Amniotic epithelial cell (primary cell): ENCODE data around the gene EYS.

Experiments used
- DNase-seq: peaks from one replicate; pipeline ENCODE4 v3.0.0-alpha.2; 2010; ENCODE audit warnings: low read depth

Gene EYS

DNA sequence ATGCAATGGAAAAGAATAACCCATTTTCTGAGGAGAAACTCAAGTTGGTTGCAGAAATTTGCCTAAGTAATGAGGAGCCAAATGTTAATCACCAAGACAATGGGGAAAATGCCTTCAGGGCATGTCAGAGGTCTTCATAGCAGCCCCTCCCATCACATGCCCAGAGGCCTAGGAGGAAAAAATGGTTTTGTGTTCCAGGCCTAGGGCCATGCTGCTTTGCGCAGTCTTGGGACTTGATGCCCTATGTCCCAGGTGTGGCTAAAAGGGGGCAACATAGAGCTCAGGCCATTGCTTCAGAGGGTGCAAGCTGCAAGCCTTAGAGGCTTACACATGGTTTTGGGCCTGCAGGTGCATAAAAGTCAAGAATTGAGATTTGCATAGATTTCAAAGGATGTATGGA is 485.9 kb downstream of the EYS start:
- DNase-seq, result no peak

DNA sequence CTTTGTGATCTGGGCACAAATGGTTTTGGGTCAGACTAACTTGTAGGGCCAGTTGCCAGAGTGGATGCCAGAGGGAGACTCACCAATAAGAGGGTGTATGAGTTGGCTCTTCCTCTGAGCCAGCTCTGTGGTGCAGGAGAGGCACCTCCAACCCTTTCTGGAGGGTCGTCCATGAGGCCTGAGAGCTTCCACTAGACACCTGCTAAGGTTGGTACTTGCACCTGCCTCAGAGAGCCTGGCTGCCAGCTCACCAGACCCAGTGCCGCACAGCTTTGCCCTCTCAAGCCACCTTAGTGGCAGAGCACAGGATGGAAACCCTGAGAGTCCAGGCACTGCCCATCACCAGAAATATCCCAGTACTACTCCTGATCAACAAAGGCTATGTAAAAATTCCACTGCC is 504.3 kb downstream of the EYS start:
- DNase-seq, result no peak

DNA sequence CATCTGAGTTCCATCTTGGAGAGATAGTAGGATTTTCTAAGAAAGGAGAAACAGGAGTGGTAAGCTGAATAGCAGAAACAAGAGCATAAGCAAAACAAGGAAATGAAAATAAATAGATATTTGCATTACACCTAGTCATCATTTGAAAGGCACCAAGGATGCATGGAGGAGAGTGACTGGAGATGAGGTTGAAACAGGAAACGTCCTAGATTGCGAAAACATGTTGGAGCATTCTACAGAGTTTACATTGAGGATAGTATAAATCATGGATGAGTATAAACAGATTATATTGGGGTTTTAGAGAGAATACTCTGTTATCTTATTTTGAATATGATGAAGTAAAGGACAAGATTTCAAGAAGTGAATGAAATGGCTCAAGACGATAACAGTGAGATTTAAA is 507.3 kb downstream of the EYS start:
- DNase-seq, result peak; percentile 74

DNA sequence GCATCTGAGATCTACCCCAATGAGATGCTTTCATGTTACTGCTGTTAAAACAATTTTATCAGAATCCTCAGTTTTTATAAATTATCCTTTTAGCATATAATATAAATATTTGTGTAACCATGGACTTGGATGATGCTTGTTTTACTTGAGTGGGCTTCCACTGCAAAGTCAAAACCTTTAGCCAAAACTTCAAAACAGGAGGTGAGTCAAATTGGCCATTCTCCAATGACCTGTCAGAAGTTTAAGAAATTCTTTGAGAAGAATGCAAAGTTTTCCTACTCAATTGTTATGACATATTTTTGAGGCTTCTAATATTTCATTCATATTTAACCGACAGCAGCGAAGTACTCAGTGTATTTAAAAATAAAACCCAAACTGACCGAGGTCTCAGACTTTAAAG is 507.9 kb downstream of the EYS start:
- DNase-seq, result peak; percentile 34

DNA sequence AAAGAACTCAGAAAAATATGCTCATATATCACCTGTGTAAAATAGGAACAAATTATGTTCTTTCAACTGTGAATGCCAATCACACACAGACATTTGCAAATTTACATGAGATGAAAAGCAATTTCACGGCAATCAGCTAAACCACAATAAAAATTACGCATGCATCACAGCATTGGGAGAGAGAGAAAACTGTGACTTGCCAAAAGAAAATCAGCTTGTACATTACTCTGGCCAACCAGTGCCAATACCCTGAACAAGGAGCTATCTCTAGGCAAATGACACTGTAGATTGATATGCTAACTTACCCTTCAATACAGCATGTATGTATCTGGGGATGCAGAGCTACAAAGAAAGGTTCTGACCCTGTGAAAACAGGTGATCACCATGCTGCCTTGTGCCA is 515.6 kb downstream of the EYS start:
- DNase-seq, result no peak

DNA sequence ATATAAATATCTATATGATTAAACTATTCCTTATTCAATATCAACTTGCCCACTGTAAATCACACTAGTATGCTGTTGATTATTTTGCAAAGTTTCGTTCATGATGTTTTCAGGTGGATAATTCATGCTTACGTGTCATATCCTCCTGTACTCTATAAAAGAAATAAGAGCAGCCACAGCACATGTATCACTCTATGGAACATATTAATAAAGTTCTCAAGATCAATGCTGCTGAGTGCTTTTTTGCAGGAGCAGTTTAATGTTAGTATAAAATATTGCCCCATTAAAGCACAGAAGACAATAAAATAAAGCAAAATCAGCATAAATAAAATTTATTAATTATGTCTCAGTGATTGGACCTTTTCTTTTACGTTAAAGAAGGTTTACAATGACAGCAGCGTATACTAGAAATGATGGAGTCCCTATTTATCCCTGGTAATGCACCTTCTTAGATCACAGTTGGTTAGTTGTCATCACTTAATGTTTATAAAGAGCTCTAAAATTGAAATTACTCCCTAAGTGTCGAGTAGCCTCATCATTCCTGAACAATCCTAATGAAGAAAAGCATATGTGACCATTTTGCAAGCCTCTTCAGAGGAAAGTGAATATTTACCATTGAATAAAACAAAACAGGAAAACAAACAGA is 517.7 kb downstream of the EYS start:
- no peak for DNase-seq

DNA sequence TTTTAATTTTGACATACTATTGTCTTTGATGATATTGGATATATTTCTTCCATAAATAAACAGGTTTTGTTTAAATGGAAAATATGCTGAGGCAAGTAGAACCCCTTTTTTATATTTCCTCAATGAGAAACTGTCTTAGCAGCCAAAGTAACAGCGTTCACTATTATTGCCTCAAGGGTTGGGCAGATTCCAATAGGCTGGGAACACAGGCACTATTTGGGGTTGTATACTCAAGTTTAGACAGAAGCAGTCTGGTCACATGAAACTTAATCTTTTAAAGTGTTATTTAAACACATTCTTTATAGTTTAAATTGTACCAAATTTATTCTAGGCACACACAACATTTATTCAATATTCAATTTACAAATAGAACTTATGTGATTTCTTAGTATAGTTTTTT is 520.2 kb downstream of the EYS start:
- DNase-seq, result no peak

DNA sequence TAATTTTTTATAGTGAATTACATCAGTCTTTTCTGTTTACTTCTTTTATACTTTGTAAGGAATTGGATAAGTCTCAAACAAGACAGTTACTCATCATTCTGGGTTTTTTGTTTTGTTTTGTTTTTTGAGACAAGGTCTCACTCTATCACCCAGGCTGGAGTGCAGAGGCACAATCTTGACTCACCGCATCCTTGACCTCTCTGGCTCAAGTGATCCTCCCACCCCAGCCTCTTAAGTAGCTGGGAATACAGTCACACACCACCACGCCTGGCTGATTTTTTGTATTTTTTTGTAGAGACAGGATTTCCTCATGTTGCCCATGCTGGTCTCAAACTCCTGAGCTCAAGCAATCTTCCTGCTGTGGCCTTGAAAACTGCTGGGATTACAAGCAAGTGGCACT is 524.3 kb downstream of the EYS start:
- DNase-seq, result peak; percentile 74

DNA sequence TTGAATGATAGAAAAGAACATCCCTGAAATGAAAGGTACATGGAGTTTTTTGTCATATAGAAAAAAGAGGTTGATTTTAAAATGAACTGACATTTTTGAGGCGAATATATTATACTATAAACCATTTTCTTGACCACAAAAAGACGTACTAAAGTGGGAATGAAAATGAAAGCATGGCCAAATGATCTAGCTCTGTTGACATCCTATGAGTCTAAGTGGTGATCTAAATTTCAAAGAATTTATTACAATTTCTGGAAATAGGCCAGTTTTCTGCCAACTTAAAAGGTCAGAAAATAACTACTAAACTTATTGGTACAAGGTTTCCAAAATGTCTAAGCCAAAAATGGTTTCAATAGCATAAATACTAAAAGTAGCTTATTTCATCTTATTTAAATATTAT is 536.8 kb downstream of the EYS start:
- peak; percentile 42 for DNase-seq

DNA sequence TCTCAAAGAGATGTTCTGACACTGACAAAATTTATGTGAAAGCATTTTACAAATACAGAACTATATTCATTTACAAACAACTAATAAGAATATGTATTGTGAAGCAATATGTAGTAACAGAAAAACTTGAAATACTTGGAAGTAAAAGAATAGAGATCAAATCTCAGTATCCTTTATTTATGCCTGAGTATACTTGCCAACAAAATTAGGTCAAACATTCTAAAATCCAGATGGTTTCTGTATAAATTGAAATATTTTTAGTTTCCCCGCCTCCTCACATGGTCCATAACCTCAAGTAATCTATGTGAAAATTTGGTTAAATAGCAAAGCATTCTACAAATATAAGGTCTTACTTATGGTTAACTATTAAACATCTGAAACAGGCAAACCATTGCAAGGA is 545.4 kb downstream of the EYS start:
- DNase-seq, result no peak

DNA sequence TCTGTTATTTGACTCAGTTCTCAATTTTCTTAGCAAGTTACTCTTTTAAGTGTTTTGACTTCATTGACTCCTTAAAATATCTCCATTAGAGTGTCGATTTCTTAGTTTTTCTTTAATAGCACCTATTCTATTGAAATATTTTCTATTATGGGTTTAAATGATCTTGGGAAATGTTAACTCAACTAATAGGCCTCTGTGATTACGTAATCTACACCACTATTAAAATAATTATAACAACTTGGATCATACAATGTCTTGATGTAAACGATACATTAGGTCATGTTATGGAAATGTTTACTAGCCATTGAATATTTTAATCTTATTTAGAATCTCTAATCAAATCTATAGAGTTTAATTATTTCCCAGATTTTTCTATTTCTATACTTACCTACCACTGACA is 550.0 kb downstream of the EYS start:
- DNase-seq, result no peak

DNA sequence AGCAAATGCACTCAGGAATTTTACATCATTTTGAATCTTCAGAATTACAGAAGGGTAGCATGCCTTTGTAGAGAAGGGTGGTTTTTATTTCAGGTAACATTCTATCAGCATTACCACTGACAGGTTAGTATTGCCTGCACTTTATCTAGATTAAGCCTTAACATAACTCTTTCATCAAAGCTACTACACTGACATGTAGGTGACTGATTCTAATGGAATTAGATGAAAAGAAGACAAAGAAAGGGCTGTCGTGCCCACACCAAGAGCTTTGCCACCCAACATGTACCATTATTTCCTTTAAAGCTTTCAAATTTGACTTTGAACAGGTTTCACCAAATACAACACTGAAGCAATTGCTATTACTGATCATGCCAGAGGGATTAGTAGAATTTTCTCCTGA is 551.9 kb downstream of the EYS start:
- no peak for DNase-seq

DNA sequence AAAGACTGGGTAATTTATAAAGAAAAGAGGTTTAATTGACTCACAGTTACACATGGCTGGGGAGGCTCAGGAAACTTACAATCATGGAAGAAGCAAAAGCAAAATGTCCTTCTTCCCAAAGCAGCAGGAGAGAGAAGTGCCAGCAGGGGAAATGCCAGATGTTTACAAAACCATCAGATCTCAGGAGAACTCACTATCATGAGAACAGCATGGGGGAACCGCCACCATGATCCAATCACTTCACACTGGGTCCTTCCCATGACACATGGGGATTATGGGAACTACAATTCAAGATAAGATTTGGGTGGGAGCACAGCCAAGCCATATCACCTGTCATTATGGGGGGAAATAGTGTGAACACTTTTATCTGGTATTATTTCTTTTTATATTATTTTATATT is 557.2 kb downstream of the EYS start:
- no peak for DNase-seq

DNA sequence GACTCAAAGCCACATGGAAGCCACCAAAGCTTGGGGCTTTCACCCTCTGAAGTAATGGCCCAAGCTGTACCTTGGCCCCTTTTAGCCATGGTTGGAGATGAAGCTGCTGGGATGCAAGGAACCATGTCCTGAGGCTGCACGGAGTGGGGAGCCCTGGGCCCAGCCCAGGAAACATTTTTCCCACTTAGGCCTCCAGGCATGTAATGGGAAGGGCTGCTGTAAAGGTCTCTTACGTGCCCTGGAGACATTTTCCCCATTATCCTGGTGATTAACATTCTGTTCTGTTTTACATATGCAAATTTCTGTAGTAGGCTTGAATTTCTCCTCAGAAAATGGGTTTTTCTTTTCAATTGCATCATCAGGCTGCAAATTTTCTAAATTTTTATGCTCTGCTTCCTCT is 558.2 kb downstream of the EYS start:
- no peak for DNase-seq

DNA sequence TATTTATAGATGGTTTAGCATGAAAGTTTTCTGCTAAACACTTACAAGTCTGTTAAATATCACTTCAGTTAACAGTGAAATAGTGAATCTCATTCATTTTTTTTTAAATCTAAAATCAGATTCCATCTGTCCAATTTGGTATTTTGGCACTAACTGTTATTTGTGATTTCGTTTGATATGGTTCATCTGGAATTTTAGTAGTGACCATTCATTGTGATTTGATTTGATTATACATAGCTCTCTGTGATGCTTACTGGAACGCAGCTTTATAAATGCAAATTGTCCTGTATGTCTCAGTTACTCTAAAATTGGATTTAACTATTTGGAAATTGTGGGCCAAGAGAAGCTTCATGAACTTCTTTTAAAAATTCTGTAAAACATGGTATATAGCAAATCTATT is 571.5 kb downstream of the EYS start:
- no peak for DNase-seq

DNA sequence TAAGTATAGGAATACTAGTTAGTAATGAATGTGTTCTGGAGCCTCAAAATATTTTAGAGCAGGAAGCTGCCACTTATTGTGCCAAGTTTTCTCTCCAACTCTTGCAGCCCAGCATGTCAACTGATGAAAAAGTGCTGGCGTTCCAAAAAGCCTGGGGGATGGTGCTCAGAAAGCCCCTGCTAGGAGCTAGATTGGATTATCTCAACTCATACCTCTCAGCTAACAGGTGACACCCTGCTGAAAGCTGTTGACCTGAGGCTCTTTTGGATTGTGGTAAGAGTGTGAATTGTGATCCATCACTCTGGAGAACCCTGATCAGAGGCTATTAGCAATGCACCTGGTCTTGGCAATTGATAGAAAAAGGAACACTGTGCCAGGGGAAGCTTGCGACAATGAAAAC is 580.4 kb downstream of the EYS start:
- DNase-seq, result no peak

DNA sequence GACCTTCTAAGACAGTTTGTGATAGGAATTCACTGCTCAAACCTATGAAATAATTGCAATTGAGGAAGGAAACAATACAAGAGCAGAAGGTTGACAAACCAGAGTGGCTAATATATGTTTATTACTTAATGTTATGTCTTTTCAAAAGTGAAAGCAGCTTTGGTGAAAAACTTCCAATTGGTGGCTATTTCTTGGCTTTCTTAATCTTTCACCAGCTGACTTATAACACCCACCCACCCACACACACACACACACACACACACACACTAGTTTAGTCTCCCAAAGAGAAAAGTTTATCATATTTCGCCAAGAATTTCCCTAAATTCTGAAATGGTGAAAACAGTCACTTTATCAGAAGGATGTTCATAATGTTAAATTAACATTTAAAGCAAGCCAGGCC is 583.5 kb downstream of the EYS start:
- DNase-seq, result peak; percentile 9

DNA sequence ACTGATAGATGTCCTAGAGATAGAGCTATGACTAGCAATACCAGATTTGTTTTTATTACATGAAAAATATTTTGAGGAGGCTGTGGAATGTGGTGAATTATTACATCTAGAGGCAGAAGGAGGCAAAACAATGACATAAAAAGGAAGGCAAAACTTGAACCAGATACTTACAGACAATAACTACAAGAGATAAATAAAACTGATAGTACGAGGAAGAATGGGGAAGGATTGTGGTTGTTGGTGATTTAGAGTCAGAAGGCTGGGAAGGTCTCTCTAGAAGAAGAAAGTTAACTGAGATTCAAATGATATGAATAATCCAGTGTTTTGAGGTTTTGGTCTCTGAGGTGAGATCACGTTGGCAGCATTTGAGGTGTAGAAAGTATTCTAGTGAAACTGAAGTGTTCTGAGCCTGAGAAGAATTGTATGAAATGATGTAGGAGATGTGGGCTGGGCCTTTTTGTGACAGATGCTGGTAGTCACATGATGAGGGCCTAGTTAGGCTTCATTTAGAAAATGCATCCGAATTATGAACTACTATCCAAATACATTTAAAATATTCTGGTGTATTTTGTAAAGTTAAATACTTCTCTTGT is 589.1 kb downstream of the EYS start:
- DNase-seq, result peak; percentile 73

DNA sequence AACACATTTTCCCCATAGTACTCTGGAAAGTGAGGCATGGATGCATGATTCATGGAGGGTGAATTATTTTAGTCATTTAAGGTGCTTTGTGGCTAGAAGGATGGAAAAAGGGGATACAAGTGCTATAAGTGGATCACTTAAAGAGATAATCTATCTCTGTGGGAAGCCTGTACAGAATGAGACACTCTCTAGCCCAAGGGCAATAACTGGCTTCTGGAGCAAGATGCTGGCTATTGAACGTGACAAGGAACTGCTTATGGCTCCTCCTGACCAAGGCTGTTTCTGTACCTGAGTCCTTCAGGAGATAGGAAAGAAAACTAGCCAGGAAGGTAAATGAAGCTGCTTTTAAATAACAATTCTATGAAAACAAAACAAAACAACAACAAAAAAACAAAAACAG is 590.7 kb downstream of the EYS start:
- no peak for DNase-seq

DNA sequence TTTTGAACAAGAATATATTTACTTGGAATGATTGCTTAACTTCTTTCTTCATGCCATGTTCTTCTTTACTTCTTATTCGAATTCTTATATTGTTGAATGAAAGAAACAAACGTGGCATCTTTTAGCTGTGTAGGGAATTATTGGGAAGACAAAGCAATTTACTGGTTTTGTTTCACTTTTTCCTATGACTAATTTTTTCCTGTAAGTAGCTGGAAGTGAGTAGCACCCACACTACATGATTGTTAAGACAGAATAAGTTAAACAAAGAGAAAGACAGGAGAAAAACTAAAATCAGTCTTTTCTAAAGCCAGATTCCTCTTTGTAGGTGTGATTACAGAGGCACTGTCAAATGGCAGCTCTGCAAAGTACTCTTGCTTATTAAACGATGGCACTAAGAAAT is 593.4 kb downstream of the EYS start:
- DNase-seq, result peak; percentile 14

DNA sequence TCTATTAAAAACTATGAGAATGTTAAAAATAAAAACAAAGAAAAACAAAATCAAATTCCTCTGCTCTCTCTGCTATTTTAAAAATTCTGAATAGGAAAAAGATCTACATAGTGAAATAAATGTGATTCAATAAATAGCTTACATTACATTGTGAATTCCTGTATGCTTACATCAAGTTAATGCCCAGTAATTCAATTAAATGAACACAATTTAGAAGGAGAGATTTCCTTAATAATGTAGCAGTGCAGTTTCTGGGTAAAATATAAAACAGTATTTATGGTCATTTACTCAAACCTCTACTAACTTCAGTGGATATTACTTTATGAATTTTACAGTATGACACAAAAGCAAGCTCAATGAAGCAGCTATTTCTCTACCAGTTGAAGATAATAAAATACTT is 594.6 kb downstream of the EYS start:
- no peak for DNase-seq

DNA sequence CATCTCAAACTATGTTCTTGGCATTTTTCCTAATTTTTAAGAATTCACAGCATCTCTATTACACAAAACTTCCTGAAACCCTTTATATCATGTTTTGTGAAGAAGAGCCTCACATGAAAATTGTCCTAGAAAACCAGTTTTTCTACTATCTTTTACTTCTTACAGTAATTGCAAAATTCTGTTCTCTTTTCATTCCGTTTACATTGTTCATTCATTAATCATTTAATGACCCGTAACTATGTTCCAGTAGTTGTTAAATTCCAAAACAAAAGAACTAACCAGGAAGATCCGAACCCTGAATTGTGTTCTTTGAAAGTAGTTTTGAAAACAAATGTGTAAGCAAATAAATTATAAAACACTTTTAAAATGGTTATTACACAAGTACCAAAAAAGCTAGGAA is 597.0 kb downstream of the EYS start:
- DNase-seq, result peak; percentile 56

DNA sequence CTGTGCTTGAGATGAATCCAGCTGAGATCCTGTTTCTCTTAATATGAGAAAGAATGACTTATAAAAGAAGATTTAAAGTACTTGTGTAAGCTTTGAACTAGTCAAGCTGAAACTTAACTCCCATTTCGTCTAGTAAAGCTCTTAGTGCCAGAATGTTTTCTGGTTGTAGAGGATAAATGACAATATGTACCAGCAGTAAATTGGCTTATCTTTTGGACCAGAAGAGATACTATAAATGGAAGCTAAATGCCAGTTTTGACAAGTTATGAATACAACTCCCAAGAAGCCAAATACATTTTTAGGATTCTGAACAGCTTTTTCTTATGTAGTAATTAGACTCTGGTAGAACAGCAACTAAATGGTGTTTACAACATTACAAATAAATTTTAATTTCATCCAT is 608.7 kb downstream of the EYS start:
- DNase-seq, result no peak

DNA sequence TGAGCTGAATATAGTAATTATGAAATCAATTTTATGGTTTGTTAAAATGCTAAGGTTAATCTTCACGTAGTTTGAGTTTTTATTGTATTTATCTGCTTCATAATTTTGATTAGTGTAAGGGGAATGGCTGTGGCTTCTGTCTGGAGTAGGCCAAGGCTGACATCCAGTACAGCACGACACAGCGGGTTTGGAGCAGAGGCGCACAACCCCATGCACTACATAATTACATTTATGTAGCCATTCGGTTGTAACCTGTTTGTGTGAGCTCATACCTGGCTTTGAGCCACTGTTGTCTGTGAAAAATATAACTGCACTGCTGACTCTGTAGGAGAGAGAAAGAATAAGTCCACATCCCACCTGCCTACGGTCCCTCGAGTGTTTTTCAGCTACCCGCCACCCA is 615.5 kb downstream of the EYS start:
- no peak for DNase-seq

DNA sequence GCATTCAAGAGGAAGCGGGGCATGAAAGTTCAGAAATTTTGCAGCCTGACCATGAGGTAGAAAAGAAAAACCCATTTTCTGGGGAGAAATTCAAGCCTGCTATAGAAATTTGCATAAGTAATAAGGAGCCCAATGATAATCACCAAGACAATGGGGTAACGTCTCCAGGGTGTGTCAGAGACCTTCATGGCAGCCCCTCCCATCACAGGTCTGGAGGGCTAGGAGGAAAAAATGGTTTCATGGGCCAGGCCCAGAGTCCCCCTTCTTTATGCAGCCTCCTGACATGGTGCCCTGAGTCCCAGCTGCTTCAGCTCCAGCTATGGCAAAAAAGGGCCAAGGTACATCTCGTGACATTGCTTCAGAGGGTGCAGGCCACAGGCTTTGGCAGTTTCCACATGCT is 618.5 kb downstream of the EYS start:
- no peak for DNase-seq
